Measurements from ENCODE around the gene PSG5.
"Not testable (repeated sequence)": the region's sequence is repeated elsewhere in the genome, so short reads cannot be mapped to it uniquely, and the experiment has no call there.

PSG5 gene

DNA sequence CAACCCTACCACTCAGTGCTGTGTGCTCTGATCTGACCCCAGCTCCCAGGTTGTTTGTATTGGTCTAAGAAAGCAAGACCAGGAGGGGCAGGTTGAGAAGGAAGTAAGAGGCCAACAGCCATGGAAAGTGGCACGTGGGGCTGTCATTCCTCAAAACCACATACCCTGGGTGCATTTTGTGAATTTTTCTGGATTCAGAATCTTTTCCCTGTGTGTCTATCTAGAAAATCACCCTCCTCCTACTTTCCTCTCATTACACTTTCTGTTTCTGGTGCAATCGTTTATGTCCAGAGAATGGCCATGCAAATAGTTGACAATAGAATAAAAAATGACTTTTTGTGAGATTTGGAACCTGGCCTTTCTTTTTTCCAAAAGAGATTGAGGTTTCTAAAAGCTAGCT, 24.1 kb downstream of the PSG5 start:
- not testable (repeated sequence) for H2AFZ ChIP-seq (ENCODE audit: low read length); H3K9me2 ChIP-seq (replicated peaks; ENCODE audit: low read depth, low read length); H3K36me3 ChIP-seq (ENCODE audit: insufficient read depth, low read length); H3K79me2 ChIP-seq (ENCODE audit: insufficient read depth, low read length); H3K9me3 ChIP-seq (ENCODE audit: insufficient read depth, low read depth, low read length); H3K4me1 ChIP-seq (ENCODE audit: insufficient read depth, low read length, poor library complexity, severe bottlenecking); H3K9ac ChIP-seq (ENCODE audit: low read depth, low read length, poor library complexity, severe bottlenecking); H3F3A ChIP-seq (ENCODE audit: low read depth); H3K4me3 ChIP-seq (ENCODE audit: low read length, poor library complexity, severe bottlenecking); H3K4me2 ChIP-seq (ENCODE audit: low read depth, low read length, poor library complexity, severe bottlenecking); H4K20me1 ChIP-seq (ENCODE audit: insufficient read depth, low read length, poor library complexity, severe bottlenecking); H3K27me3 ChIP-seq (ENCODE audit: insufficient read depth, low read length, poor library complexity, severe bottlenecking)

DNA sequence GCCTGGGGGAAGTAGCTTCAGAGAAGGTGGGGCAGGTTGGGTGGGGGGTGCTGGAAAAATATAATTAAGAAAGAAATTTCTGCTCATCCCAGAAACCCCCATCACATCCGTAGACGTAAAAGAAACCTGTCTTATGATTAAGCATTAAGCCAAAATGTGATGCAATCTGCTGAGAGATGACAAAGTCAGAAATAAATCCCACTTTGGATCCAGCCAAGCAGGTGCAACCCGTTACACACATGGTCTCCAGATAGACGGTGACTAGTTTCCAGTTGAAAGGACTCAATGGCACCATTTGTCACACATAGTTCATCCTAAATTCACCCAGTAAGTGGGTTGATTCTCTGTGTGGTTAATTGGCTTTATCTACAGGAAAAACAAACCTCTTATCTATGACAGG, 34.1 kb downstream of the PSG5 start:
- Histone ChIP-seq H4K20me1 (ENCODE audit: insufficient read depth, low read length, poor library complexity, severe bottlenecking) (no peaks in the 10 kb centered on the region), H2AFZ (ENCODE audit: low read length) (no peak overlapping the region), H3F3A (ENCODE audit: low read depth) (no peaks in the 10 kb centered on the region), H3K4me2 (ENCODE audit: low read depth, low read length, poor library complexity, severe bottlenecking) (no peak overlapping the region), H3K36me3 (ENCODE audit: insufficient read depth, low read length) (no peaks in the 10 kb centered on the region), H3K9me2 (replicated peaks; ENCODE audit: low read depth, low read length) (no peaks in the 10 kb centered on the region), H3K9me3 (ENCODE audit: insufficient read depth, low read depth, low read length) (no peaks in the 10 kb centered on the region), H3K27me3 (ENCODE audit: insufficient read depth, low read length, poor library complexity, severe bottlenecking) (no peaks in the 10 kb centered on the region), H3K79me2 (ENCODE audit: insufficient read depth, low read length) (no peaks in the 10 kb centered on the region), H3K4me3 (ENCODE audit: low read length, poor library complexity, severe bottlenecking) (no peak overlapping the region), H3K4me1 (ENCODE audit: insufficient read depth, low read length, poor library complexity, severe bottlenecking) (no peaks in the 10 kb centered on the region), H3K9ac (ENCODE audit: low read depth, low read length, poor library complexity, severe bottlenecking) (no peak overlapping the region)
- TF ChIP-seq EZH2phosphoT487 (IDR thresholded peaks at IDR 0.05; ENCODE audit: borderline replicate concordance) = no peak
- TF ChIP-seq, protein P1, sequence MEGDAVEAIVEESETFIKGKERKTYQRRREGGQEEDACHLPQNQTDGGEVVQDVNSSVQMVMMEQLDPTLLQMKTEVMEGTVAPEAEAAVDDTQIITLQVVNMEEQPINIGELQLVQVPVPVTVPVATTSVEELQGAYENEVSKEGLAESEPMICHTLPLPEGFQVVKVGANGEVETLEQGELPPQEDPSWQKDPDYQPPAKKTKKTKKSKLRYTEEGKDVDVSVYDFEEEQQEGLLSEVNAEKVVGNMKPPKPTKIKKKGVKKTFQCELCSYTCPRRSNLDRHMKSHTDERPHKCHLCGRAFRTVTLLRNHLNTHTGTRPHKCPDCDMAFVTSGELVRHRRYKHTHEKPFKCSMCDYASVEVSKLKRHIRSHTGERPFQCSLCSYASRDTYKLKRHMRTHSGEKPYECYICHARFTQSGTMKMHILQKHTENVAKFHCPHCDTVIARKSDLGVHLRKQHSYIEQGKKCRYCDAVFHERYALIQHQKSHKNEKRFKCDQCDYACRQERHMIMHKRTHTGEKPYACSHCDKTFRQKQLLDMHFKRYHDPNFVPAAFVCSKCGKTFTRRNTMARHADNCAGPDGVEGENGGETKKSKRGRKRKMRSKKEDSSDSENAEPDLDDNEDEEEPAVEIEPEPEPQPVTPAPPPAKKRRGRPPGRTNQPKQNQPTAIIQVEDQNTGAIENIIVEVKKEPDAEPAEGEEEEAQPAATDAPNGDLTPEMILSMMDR (conservative IDR thresholded peaks at IDR 0.05; ENCODE audit: low read length) = no peak

- not testable (repeated sequence) for H4K20me1 ChIP-seq (ENCODE audit: insufficient read depth, low read length, poor library complexity, severe bottlenecking); H3K4me3 ChIP-seq (ENCODE audit: low read length, poor library complexity, severe bottlenecking); H2AFZ ChIP-seq (ENCODE audit: low read length); H3K4me1 ChIP-seq (ENCODE audit: insufficient read depth, low read length, poor library complexity, severe bottlenecking); H3K36me3 ChIP-seq (ENCODE audit: insufficient read depth, low read length); H3K27me3 ChIP-seq (ENCODE audit: insufficient read depth, low read length, poor library complexity, severe bottlenecking); H3K9me2 ChIP-seq (replicated peaks; ENCODE audit: low read depth, low read length); H3F3A ChIP-seq (ENCODE audit: low read depth); H3K4me2 ChIP-seq (ENCODE audit: low read depth, low read length, poor library complexity, severe bottlenecking); H3K9me3 ChIP-seq (ENCODE audit: insufficient read depth, low read depth, low read length); H3K9ac ChIP-seq (ENCODE audit: low read depth, low read length, poor library complexity, severe bottlenecking); H3K79me2 ChIP-seq (ENCODE audit: insufficient read depth, low read length)
These were observed 36.5 kb downstream of the PSG5 start for GRCh38 chr19:43149788-43150187.

GRCh38 chr19:43148233-43148632, 38.1 kb downstream of the PSG5 start:
- no peak overlapping the region for H3K9ac ChIP-seq (ENCODE audit: low read depth, low read length, poor library complexity, severe bottlenecking)
- H4K20me1 ChIP-seq (ENCODE audit: insufficient read depth, low read length, poor library complexity, severe bottlenecking) = no peaks in the 10 kb centered on the region
- no peak overlapping the region for H2AFZ ChIP-seq (ENCODE audit: low read length)
- no peaks in the 10 kb centered on the region for H3K36me3 ChIP-seq (ENCODE audit: insufficient read depth, low read length)
- no peaks in the 10 kb centered on the region for H3K79me2 ChIP-seq (ENCODE audit: insufficient read depth, low read length)
- TF ChIP-seq EZH2phosphoT487 (IDR thresholded peaks at IDR 0.05; ENCODE audit: borderline replicate concordance) = no peak
- TF ChIP-seq, protein P1 (conservative IDR thresholded peaks at IDR 0.05; ENCODE audit: low read length) = no peak
- no peaks in the 10 kb centered on the region for H3K27me3 ChIP-seq (ENCODE audit: insufficient read depth, low read length, poor library complexity, severe bottlenecking)
- no peaks in the 10 kb centered on the region for H3K4me1 ChIP-seq (ENCODE audit: insufficient read depth, low read length, poor library complexity, severe bottlenecking)
- no peaks in the 10 kb centered on the region for H3K9me3 ChIP-seq (ENCODE audit: insufficient read depth, low read depth, low read length)
- H3F3A ChIP-seq (ENCODE audit: low read depth) = no peaks in the 10 kb centered on the region
- H3K9me2 ChIP-seq (replicated peaks; ENCODE audit: low read depth, low read length) = no peaks in the 10 kb centered on the region
- no peak overlapping the region for H3K4me3 ChIP-seq (ENCODE audit: low read length, poor library complexity, severe bottlenecking)
- H3K4me2 ChIP-seq (ENCODE audit: low read depth, low read length, poor library complexity, severe bottlenecking) = no peak overlapping the region

GRCh38 chr19:43141763-43142162, 44.6 kb downstream of the PSG5 start:
- H2AFZ ChIP-seq (ENCODE audit: low read length); H3K9me2 ChIP-seq (replicated peaks; ENCODE audit: low read depth, low read length); H3K4me1 ChIP-seq (ENCODE audit: insufficient read depth, low read length, poor library complexity, severe bottlenecking); H3K9me3 ChIP-seq (ENCODE audit: insufficient read depth, low read depth, low read length); H3K9ac ChIP-seq (ENCODE audit: low read depth, low read length, poor library complexity, severe bottlenecking); H3K4me2 ChIP-seq (ENCODE audit: low read depth, low read length, poor library complexity, severe bottlenecking); H3K27me3 ChIP-seq (ENCODE audit: insufficient read depth, low read length, poor library complexity, severe bottlenecking); H3K79me2 ChIP-seq (ENCODE audit: insufficient read depth, low read length); H3K4me3 ChIP-seq (ENCODE audit: low read length, poor library complexity, severe bottlenecking); H4K20me1 ChIP-seq (ENCODE audit: insufficient read depth, low read length, poor library complexity, severe bottlenecking); H3K36me3 ChIP-seq (ENCODE audit: insufficient read depth, low read length); H3F3A ChIP-seq (ENCODE audit: low read depth): not testable (repeated sequence)
